Urothelium cell line (cell line): ENCODE measurements around the gene HSPB7.
"Not testable (repeated sequence)": the region's sequence is repeated elsewhere in the genome, so short reads cannot be mapped to it uniquely, and the experiment has no call there.

ENCODE experiments used
- DNase-seq: peaks from one replicate; pipeline ENCODE4 v3.0.0; 2011; ENCODE audit warnings: low spot score, mixed read lengths
- FAIRE-seq: peaks from 2 replicates; lab custom pipeline; 2011; peaks lifted over from hg19 to GRCh38; lab: Jason Lieb, UNC

Gene HSPB7

DNA sequence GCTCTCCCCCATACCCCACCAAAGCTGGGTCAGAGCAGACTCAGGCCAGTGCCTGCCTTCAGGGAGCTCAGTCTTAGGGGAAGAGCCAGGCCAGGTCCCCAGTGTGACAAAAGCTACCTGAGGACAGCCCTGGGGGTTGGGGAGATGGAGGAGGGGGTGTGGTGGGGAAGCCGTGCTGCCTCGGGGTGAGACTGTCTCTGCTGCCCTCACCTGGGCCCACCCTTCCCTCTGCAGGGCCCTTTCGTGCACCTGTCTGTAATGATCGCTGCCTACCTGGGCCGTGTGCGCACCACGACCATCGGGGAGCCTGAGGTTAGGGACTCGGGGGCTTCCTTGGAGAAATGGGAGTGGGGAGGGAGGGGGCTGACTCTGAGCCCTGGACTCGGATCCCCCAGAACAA is 8.5 kb upstream of the HSPB7 start:
- DNase-seq, FAIRE-seq: not testable (repeated sequence)

DNA sequence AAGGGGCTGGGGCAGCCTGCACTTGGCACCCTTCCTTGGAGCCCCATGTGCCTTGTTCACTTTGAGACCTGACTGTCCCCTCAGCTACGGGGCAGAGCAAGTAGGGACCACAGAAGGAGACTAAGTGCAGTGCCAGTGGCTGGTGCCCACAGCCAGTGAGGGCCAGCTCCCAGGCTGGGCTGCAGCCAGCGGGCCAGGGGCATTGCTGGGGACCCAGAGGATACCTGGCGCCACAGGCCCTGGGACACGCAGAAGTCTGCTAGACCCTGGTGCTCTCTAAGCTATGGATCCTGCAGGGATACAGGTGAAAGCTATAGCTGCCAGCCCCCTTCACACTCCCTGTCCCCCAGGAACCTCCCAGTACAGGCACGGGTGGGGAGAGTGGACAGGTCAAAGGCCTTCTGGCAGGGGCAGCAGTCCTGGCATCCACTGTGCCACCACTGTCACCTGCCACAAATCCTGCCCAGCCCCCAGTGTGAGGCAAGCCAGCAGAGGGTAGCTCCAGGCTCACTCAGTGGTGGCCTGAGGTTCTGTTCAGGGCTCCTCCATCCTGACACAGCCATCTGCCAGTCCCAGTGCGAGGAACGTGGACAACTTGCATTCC is 5.3 kb upstream of the HSPB7 start:
- DNase-seq (no peak), FAIRE-seq (no peak)

DNA sequence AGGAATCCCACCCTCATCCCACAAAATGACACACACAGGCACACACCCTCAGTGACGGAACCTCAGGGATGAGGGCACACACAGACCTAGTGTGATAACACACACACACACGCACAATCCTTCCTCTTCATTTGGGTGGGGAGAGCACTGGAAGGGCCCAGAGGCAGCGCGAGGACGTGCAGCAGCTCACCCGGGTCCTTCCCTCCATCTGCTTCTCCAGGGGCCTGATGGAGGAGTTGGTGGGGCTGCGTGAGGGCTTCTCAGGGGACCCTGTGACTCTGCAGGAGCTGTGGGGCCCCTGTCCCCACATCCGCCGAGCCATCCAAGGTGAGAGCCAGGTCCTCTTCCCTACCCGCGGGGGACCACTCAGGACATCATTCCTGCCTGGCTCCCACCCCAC is 4.5 kb upstream of the HSPB7 start:
- FAIRE-seq: no peak
- DNase-seq: no peak

DNA sequence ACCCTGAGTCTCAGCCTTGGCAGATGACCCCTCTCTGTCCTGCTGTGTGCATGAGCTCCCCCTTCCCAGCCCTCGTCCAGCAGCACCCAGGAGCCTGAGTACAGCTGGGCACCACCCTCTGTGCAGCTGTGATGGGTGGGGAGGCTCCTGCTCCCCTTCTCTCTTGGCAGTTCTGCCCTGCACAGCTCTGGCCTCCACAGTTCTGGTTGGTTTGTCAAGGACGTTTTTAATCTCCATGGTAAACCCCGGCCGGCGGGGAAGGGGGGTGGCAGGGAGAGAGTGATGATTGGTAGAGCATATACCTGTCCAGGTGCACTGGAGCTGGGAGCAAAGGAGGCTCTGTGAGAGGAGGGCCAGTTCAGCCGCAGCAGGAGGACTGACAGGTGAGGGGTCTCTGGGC is 3.8 kb upstream of the HSPB7 start, which contains the start of gene CLCNKA:
CLCNKA (plus strand) TSS at position 356 of the 400 bp plus-strand sequence. CDS start 584 bp downstream, outside the sequence.
- DNase-seq (no peak), FAIRE-seq (no peak)

DNA sequence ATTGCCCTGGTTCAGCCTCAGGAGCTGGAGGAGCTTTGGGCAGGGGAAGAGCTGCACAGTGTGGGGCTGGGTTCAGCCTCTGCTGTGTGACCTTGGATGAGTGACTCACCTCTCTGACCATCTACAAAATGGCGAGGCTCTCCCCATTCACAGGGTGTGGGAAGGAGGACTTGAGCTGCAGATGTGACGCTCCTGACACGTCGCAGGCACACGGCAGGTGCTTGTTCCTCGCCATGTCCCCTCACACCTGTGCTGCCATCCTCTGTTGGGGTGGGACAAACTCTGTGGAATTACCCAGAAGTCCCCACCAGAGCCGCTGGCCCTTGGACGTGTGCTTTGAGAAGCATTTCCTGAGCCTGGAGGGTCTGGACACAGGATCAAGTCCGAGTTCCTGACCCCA is 3.0 kb upstream of the HSPB7 start:
- not testable (repeated sequence) for DNase-seq
- FAIRE-seq: peak; percentile 72

DNA sequence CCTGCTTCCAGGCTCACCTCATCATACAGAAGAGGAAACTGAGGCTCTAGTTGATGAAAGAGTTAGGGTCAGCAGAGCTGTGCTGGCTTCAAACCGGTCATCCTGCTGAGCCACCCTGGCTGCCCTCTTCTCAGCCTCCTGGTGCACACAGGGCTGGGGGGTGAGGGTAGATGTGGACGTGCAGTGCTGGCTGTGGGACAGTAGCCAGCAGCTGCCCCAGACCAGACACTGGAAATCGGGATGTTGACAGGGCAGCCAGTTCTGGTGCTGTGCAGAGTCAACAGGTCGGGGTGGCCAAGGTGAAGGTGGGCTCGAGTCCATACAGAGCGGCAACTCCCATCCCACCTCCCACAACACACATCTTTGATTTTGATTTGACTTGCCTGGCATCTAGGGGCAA is 2.5 kb upstream of the HSPB7 start:
- no peak for FAIRE-seq
- DNase-seq: no peak

DNA sequence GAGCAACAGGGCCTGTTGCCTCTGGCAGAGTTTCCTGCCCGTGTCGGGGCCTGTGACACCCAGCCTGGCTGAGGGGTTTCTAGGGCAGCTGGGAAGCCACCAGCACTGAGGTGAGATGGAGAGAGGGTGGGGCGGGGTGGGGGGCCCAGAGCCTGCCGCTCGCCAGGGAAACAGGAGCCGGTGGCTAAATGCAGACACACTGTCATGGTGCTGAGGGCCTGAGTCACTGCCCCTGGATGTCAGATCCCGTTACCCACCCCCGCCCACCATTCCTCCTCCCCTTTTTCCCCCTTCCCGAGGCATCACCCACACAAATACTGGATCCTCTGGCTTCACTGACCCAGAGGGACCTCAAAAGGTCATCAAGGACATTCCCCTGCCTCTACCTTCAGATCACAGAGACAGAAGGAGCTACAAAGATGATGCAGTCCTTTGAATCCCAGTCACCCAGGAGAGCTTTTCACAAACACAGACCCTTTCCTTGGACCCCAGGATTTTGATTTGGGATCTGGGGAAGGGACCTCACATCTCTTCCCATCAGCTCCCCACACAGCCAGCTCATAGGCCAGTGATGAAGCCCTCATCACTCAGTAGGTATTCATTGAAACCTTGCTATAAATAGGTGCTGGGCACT is 1.9 kb upstream of the HSPB7 start:
- no peak for FAIRE-seq

DNA sequence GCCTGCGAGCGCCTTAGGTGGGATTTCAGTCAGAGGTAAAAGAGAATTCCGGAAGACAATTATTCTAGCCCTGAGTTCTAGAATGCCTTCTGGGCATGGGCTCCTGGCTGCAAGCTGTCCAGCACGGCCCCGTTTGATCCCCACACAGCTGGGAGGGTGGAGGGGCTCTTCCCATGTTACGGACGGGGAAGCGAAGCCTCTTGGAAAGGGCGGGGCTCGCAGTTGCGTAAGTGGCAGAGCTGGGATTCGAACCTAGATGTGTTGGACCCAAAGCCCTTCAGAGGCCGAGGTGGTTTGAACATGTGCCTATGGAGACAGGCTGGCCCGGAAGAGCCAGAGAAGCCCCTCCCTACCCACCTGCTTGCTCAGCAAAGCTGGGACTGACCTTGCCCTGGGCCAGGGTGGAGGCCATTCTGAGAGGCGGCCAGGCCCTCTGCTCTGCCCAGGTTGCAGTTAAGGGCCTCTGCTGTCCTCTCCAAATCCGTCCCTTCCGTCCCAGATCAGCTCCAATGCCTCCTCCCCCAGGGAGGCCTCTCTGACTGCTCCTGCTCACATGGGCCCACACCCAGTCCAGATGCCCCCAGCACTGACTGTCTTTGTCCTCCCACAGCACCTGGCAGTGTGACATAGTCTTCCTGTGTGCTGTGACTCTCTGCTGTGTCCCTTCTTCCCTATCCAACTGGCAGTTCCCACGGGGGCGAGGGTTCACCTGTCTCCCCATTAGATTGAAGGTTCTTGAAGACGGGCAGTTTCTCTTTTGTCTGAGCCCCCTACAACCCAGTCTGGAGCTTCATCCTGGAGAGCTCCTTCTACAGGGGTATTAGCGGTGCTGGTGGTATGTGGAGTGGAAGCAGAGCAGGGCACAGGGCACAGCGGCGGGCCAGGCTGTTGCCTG is 1.2 kb upstream of the HSPB7 start:
- DNase-seq (no peak), FAIRE-seq (no peak)

More for the DNA sequence above, 1.9 kb upstream of the HSPB7 start:
- peak; percentile 50 for DNase-seq

DNA sequence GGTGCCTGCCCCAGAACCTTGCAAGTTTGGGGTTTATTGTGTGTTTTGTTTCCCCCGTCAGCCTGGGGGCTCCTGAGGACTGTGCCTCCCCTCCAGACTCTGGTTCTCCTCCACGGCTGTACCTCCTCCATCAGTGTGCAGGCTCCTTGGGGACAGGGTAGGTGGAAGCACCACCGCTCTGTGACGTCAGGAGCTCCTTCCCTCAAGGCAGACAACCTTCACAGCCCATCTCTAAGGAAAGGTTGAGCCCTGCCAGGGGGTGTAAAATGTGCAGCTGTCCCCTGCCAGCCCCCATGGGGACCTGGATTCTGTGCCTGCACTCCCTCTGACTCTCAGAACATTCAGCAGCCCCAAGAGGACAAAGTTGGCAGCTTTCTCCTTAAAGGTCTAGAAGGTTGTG is 465 bp upstream of the HSPB7 start:
- DNase-seq: no peak
- FAIRE-seq: no peak

DNA sequence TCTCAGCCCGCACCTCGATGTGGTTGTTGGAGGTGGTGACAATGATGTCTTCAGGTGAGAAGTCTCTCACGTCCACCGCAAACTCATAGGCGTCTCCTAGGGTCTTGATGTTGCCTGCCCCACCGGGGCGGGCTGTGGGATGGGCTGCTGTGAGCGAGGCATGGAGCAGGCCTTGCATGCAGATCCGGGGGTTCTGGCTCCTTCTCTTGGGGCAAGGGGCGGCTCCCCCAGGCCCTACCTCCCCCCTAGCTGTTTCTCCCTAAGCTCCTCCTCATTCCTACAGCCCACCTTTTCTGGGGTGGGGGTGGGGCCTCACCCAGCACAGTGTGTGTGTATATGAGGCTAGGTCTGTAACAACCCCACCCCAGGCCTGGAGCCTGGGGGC is 775 bp downstream of the HSPB7 start:
- FAIRE-seq: no peak

DNA sequence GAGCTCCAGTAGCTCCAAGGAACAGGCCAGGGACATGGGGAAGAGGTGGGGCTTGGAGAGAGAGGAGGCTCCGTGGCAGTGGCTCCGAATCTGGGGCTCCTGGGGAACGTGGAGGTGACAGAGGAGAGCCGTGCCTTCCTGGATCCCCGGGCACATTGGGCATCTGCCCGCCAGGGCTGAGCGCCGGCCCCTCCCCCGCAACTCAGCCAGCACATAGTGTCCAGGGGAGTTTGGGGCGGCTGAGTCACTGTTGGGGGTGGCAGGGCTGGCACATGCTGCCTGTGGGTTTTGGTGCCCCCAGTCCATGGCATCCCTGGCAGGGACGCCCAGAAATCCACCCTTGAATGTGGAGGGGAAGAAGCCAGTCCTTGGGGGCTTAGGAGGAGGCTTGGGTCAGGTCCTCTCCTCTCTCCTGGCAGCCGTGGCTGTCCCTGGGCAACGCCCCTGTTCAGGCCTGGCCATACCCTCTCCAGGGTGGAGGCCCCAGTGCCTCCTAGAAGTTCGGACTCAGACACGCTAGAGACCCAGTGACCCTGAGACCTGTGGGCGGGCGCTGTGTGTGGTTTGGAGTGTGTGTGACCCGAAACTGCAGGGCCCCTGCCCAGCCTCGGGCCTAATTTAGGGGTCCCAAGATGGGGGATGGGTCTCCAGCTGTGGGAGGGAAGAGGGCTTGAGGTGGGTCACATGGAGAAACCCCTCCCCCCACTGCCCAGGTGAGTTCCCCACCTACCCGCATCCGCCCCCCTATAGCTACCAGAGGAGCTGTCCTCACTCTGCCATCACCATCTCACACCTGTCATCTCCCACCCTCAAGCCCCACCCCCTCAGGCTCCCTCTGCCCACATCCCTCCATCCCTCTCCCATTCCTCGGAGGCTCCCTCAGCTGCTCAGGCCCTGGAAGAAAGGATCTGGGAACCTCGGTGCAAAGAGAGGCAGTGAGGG is 1.6 kb downstream of the HSPB7 start:
- FAIRE-seq: no peak
- DNase-seq: no peak

More for the DNA sequence above, 775 bp downstream of the HSPB7 start:
- DNase-seq: no peak

DNA sequence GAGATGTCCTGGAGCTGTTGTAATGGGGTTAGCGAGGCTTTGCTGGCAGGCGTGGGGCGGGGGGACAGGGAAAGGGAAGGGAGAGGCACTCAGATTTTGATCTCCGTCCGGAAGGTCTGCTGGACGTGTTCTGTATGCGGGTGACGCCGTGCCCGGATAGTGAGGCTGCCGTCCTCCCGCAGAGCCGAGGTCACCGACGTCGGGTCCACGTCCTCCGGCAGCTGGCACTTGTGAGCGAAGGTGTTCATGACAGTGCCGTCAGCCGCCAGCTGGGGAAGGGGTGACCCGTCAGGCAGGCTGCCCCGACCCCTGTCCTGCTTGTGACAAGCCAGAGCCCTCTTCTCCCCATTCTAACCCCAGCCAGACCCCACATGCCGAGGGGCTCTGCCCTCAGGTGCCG is 2.4 kb downstream of the HSPB7 start:
- FAIRE-seq (no peak), DNase-seq (no peak)

DNA sequence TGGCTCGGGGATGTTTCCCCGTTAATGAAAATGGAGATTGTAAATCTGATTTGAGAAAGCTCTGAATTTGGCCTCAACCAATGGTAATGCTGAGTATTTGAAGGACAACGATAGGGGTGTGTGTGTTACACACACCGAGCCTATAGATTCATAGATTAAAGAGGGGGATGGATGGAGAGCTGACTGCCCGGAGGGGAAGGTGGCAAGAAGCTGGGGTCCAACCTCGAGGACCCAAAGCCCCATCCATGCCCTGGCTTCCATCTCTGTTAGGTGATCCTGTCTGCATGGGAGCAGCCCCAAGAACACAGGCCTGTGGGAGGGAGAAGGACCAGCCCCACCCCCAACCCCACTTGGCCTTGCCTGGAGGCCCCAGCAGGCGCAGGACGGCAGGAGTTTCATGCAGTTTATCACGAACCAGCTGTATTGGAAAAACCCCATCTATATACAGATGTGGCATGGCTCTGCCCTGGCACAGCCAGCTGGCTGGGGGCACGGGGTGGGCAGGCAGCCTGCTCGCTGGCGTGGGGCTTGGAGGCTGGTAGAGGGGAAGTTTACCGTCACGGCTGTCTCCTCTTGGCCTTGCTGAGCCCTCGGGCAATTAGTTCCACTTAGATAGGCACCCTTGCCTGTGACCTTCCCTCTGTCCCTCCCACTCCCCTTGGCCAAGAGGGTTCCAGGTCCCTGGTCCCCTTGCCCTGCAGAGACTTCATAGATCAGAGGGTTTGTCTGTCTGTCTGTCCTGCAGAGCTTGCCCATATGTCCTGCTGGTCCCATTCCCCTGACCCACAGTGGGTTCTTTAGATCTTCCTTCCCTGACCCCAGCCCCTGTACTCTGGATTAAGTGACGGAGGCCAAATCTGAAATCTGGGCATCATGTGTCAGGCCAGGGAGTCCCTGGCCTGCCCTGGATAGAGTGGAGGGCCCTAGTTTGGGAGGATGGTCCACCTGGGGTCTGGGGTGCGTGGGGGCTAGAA is 3.0 kb downstream of the HSPB7 start:
- DNase-seq: no peak
- FAIRE-seq: no peak

DNA sequence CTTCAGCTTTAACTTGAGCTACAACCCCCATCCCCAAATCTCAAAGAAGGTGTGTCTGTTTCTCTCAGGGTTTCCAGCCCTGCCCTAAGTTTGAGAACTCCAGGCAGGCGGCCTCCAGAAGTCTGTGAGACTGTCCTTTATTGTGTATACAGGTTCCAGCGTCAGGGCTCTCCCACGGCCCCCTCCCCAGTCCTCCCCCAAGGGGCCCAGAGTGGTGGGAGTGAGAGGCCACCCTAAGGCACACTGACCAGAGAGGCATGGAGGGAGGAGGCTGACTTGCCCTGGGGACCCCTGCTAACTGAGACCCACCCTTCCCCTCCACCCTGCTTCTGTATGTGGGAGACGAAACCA is 4.0 kb downstream of the HSPB7 start:
- no peak for DNase-seq
- no peak for FAIRE-seq

DNA sequence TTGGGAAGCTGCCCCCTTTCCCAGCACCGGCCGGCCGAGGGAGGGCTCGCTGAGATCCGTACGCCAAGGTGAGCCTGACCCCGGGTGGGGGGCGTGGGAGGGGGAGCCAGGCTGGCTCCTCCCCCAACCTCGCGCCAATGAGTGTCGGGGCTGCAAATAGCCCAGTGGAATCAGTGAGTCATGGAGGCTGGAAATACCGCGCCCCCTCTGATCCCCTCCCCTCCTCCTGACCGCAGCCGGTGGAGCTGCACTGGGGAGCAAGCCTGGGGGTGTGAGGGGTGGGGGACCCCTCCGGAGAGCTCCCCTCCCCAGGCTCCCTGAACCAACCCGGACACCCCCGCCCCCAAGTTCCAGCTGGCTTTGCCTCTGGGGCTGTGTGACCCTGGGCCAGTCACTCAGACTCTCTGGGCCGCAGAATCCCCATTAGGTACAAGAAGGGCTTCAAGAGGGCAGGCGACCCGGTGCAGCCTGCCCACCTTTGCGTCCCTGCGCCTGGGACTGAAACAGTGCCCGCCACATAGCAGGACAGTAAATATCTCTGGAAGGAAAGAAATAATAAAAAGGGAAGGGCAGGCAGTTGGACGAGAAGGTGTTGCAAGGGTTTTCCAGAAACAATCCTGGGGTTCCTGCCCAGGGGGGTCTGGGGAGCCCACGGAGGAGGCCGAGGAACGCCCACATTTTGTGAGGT is 4.5 kb downstream of the HSPB7 start:
- DNase-seq: peak; percentile 87
- no peak for FAIRE-seq

DNA sequence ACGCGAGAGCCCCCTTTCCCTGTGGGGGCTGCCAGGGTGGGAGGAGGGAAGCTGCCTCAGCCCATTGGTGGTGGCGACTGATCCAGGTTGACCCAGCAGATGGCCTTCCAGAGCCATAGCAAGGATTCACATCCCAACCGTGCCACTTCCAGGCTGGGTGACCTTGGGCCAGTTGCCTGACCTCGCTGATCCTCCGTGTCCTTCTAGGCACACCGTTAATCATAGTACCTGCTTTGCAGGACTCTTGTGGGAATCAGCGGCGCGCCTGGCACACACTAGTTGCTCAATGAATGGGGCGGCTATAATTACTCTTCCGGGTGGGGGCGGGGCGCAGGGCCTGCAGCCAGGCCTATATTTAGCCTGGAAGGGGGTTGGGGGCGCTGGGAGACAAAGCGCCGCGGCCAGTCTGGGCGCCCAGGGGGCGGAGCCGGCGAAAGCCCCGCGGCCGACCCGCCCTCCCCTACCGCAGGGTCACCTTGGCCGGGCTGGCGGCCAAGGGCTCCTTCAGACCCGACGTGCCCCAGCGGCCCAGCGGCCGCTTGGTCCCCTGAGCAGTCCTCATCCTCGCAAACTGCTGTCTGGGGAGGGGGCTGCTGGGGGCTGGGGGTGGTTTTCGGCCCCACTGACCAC is 5.1 kb downstream of the HSPB7 start:
- DNase-seq (peak; percentile 79), FAIRE-seq (no peak)

DNA sequence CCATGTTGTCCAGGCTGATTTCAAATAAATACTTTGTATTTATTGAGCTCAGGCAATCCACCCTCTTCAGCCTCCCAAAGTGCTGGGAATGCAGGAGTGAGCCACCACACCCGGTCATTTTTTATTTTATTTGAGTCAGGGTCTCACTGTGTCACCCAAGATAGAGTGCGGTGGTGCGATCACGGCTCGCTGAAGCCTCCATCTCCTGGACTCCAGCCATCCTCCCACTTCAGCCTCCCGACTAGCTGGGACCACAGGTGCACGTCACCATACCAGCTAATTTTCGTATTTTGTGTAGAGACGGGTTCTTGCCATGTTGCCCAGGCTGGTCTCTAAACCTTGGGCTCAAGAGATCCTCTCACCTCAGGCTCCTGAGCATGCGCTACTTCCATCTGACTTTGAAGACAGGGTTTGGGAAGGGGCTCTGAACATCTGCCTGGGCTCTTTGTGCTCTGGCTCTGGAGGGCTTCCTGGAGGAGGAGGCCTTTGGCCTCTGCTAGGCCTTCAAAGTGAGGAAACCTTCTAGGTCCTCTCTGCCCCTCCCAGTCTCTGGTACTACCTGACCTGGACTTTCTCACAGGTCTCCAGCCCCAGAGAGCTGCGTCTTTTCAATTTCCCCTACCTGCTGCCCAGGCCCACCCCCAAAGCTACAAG is 5.8 kb downstream of the HSPB7 start:
- no peak for DNase-seq
- FAIRE-seq: no peak

DNA sequence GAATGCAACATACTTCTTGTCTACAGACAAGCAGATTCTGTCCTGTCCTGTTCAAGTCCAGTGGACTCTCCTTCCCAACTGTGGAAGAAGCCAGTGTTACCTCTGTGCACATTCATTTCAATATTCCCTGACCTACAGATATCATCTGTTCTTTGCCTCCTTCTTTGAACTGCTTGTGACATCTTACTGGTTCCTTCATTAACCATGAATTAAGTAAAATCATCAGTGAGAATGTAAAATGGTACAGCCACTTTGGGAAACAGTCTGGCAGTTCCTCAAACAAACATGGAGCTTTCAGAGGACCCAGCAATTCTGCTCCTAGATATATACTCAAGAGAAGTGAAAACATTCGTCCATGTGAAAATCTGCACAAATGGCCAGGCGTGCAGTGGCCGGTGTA is 7.0 kb downstream of the HSPB7 start:
- FAIRE-seq (no peak), DNase-seq (no peak)
